ENCODE measurements around the gene IRF2BP2. TPM values are rescaled to one million over a fixed set of nuclear protein-coding genes. Genes with fewer than 3 reads are reported as not detected.

Gene IRF2BP2
- total RNA-seq, 4 donors from 2014 or later: 39.4 to 67.1 (median 40.0) TPM

DNA sequence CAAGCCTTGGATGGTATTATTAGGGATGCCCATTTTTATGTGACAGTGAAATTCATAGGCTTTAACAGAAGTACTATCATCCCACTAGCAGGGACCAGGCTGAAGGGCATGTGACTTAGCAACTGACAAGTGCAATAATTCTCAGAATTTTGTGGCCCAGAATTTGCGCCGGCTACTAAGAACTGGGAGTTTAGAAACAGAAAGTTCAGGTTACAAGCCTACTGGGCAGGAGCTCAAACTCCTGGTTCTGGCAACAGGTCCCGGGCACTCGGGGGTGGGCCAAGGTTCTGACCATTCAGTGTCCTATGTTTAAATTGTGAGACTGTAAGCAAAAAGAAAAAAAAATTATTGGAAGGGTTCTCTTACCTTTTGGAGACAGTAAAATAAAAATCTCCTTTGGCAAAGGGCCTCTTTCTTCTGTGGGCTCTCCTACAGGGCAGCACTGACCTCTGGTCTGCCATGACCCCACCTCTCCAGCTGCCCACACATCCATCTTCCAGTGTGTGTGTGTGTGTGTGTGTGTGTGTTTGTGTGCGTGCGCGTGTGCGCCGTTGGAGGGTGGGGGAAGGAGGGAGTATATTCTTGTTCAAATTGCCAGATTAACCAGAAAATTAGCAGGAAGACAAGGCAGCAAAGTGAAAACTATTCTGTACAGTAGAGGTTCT, 26.1 kb downstream of the IRF2BP2 start:
- TF ChIP-seq, protein P1, sequence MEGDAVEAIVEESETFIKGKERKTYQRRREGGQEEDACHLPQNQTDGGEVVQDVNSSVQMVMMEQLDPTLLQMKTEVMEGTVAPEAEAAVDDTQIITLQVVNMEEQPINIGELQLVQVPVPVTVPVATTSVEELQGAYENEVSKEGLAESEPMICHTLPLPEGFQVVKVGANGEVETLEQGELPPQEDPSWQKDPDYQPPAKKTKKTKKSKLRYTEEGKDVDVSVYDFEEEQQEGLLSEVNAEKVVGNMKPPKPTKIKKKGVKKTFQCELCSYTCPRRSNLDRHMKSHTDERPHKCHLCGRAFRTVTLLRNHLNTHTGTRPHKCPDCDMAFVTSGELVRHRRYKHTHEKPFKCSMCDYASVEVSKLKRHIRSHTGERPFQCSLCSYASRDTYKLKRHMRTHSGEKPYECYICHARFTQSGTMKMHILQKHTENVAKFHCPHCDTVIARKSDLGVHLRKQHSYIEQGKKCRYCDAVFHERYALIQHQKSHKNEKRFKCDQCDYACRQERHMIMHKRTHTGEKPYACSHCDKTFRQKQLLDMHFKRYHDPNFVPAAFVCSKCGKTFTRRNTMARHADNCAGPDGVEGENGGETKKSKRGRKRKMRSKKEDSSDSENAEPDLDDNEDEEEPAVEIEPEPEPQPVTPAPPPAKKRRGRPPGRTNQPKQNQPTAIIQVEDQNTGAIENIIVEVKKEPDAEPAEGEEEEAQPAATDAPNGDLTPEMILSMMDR (IDR thresholded peaks at IDR 0.05): no peak
- peak; percentile 63 for ATAC-seq (ENCODE audit: low FRiP score)
- no peak for DNase-seq (ENCODE audit: low spot score)

DNA sequence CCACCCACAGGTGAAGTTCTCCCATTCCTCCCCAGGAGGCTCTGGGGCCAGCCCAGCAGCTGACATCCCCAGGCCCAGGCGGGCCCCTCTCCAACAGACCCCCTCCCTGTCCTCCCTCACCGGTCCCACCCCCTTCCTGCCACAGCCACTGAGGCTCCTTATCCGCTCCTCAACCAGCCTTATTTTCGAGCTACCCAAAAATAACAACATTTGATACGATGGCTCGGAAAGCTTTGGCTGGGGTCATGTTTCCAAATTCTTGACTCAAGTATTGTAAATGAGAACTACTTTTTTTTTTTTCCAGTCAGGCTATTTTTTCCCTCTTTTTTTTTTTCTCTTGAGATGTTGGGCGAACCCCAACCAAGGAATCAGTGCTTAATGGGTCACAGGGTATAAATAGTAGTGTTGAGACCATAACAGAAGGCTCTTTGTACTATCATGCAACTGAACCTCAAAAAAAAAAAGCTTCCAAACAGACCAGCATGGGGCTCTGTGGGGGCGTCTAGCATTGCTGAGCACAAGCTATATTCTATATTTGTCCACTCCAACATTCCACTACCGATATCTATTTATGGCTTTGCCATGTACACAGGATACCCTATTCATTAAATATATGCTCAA, 27.2 kb downstream of the IRF2BP2 start:
- TF ChIP-seq, protein P1 (IDR thresholded peaks at IDR 0.05): no peak
- DNase-seq (ENCODE audit: low spot score) (no peak), ATAC-seq (ENCODE audit: low FRiP score) (no peak)

GRCh38 chr1:234582186-234582585, 27.8 kb downstream of the IRF2BP2 start:
- TF ChIP-seq, protein P1 (IDR thresholded peaks at IDR 0.05): no peak
- ATAC-seq (ENCODE audit: low FRiP score) (no peak), DNase-seq (ENCODE audit: low spot score) (no peak)

GRCh38 chr1:234581063-234581714, 28.8 kb downstream of the IRF2BP2 start:
- ATAC-seq (ENCODE audit: low FRiP score): no peak
- DNase-seq (ENCODE audit: low spot score): no peak
- TF ChIP-seq, protein P1 (IDR thresholded peaks at IDR 0.05): no peak

DNA sequence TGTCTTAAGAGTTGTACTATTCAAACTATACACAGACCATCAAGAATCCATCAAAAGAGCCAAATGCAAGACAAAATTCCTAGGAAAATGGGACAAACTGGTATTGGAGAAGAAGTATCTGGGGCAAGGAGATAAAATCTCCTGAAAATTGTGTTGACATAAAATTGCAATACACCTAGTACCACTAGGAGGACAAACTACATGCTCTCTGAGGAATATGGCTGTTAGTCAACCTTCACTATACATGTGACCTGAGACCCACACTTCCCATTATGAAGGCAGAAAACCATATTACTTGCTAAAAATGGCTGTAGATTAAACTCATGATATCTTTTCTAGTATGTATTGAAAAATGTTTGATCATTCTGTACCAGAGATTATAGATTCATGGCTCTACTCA, 30.0 kb downstream of the IRF2BP2 start:
- ATAC-seq (ENCODE audit: low FRiP score): no peak
- TF ChIP-seq, protein P1 (IDR thresholded peaks at IDR 0.05): no peak
- DNase-seq (ENCODE audit: low spot score): no peak

GRCh38 chr1:234578735-234579134, 31.2 kb downstream of the IRF2BP2 start:
- TF ChIP-seq, protein P1 (IDR thresholded peaks at IDR 0.05): no peak
- ATAC-seq (ENCODE audit: low FRiP score) (no peak), DNase-seq (ENCODE audit: low spot score) (no peak)

Measured in omental fat pad (tissue), 4 donors.